Lower lobe of right lung (tissue), 2 donors: ENCODE results near the gene HMGXB4. TPM values are rescaled to one million over a fixed set of nuclear protein-coding genes. Genes with fewer than 3 reads are reported as not detected.

Experiments
- ATAC-seq, 2 donors: fragments of 200-7000 bp; cut with Tn5 transposase; one replicate each; pipeline ENCODE4 v1.9.1; 2020 to 2022; ENCODE audit warnings: mild to moderate bottlenecking in 2 of 2, moderate library complexity in 2 of 2
- DNase-seq: peaks from one replicate; pipeline ENCODE4 v3.0.0-alpha.2; 2020
- H3K27ac ChIP-seq: fragments of 200-600 bp; one replicate; pipeline ENCODE4 v1.8.0; 2022
- H3K27me3 ChIP-seq: fragments of 200-600 bp; one replicate; pipeline ENCODE4 v1.8.0; 2022; ENCODE audit warnings: low read depth
- H3K36me3 ChIP-seq: fragments of 200-600 bp; one replicate; pipeline ENCODE4 v1.8.0; 2022; ENCODE audit warnings: mild to moderate bottlenecking
- H3K4me1 ChIP-seq: fragments of 200-600 bp; one replicate; pipeline ENCODE4 v1.8.0; 2022
- H3K4me3 ChIP-seq: fragments of 200-600 bp; one replicate; pipeline ENCODE4 v1.8.0; 2022; ENCODE audit warnings: mild to moderate bottlenecking
- H3K9me3 ChIP-seq: fragments of 200-600 bp; one replicate; pipeline ENCODE4 v1.8.0; 2022
- CTCF ChIP-seq: fragments of 200-600 bp; IDR thresholded peaks from one replicate; pipeline ENCODE4 v1.8.0; 2022; ENCODE audit warnings: antibody characterized with exemption, mild to moderate bottlenecking
- intact Hi-C: fragments of 100-400 bp; cut with DNase I; formaldehyde crosslinking; loops from one replicate; pipeline ENCODE4 v1.11.0; 2022
- total RNA-seq: library from RNA; stranded (reverse); fragmentation: NEBNext Ultra II Directional; extraction: Animal tissue kit (Norgen Biotek cat#: 25700); gene quantifications from one replicate; pipeline ENCODE4 v1.2.1, GENCODE V29; 2021
- donor health status: DM: no; HTN: yes; CAD: no; lungs with severe emphysema.

HMGXB4 gene
- total RNA-seq, 1 donor from 2014 or later: 15.6 TPM

GRCh38 chr22:35330258-35330861 is 73.1 kb downstream of the HMGXB4 start:
- peak; percentile 71 to 77 for ATAC-seq
- H3K9me3 ChIP-seq: no peaks in the 10 kb centered on the region
- TF ChIP-seq CTCF: no peak
- H3K27ac ChIP-seq: peak overlapping the region; percentile 79
- H3K4me3 ChIP-seq: no peak overlapping the region
- peak; percentile 87 for DNase-seq
- H3K4me1 ChIP-seq: peaks cover 36% of the 10 kb centered on the region
- H3K36me3 ChIP-seq: peaks cover 94% of the 10 kb centered on the region
- intact Hi-C loops: no loop called here
- H3K27me3 ChIP-seq: no peaks in the 10 kb centered on the region

GRCh38 chr22:35332278-35332677 is 75.0 kb downstream of the HMGXB4 start:
- intact Hi-C loops: no loop called here
- ATAC-seq (no peak), DNase-seq (no peak)
- Histone ChIP-seq H3K27me3 (no peaks in the 10 kb centered on the region), H3K36me3 (peaks cover 94% of the 10 kb centered on the region), H3K27ac (no peak overlapping the region), H3K4me1 (peaks cover 36% of the 10 kb centered on the region), H3K4me3 (no peak overlapping the region), H3K9me3 (no peaks in the 10 kb centered on the region)
- TF ChIP-seq CTCF: no peak

- no peaks in the 10 kb centered on the region for H3K27me3 ChIP-seq
- H3K27ac ChIP-seq: no peak overlapping the region
- H3K9me3 ChIP-seq: no peaks in the 10 kb centered on the region
- intact Hi-C loops: no loop called here
- ATAC-seq (no peak), DNase-seq (no peak)
- no peak overlapping the region for H3K4me3 ChIP-seq
- peaks cover 30% of the 10 kb centered on the region for H3K4me1 ChIP-seq
- no peak for TF ChIP-seq CTCF
- H3K36me3 ChIP-seq: peaks cover 94% of the 10 kb centered on the region
These were observed 75.9 kb downstream of the HMGXB4 start for GRCh38 chr22:35333220-35333619.

GRCh38 chr22:35334004-35334403 is 76.7 kb downstream of the HMGXB4 start:
- Histone ChIP-seq H3K36me3 (peaks cover 94% of the 10 kb centered on the region), H3K9me3 (no peaks in the 10 kb centered on the region), H3K27ac (no peak overlapping the region), H3K27me3 (no peaks in the 10 kb centered on the region), H3K4me3 (no peak overlapping the region), H3K4me1 (peaks cover 22% of the 10 kb centered on the region)
- TF ChIP-seq CTCF: no peak
- intact Hi-C loops: no loop called here
- DNase-seq (no peak), ATAC-seq (no peak)

GRCh38 chr22:35335468-35335867 is 78.2 kb downstream of the HMGXB4 start:
- no peaks in the 10 kb centered on the region for H3K27me3 ChIP-seq
- TF ChIP-seq CTCF: no peak
- DNase-seq (no peak), ATAC-seq (no peak)
- intact Hi-C loops: no loop called here
- no peak overlapping the region for H3K4me3 ChIP-seq
- H3K27ac ChIP-seq: no peak overlapping the region
- peaks cover 98% of the 10 kb centered on the region for H3K36me3 ChIP-seq
- no peaks in the 10 kb centered on the region for H3K9me3 ChIP-seq
- peaks cover 7% of the 10 kb centered on the region for H3K4me1 ChIP-seq
